HCT116 (cell line): ENCODE measurements around the gene ING3. TPM values are rescaled to one million over a fixed set of nuclear protein-coding genes. Genes with fewer than 3 reads are reported as not detected.

ENCODE experiments used
- ATAC-seq: fragments of 200-7000 bp; cut with Tn5 transposase; 2 replicates; pipeline ENCODE4 v1.9.1; 2020; ENCODE audit warnings: mild to moderate bottlenecking, moderate library complexity
- BruUV-seq: library from RNA; stranded (reverse); fragments of 400-500 nt; replicated peaks from 2 replicates; lab custom pipeline; 2021; lab: Mats Ljungman, UMichigan
- CTCF ChIA-PET: fragments of 300-600 bp; sonication (Branson Sonifier 250); formaldehyde crosslinking; loops from one replicate; lab custom pipeline; 2021; ENCODE audit warnings: antibody characterized with exemption; lab: Charles Lee
- POLR2A ChIA-PET: fragments of 300-600, 350-600 bp; sonication (Branson Sonifier 250); formaldehyde crosslinking; loops from one replicate; lab custom pipeline; 2021; ENCODE audit warnings: antibody characterized with exemption; lab: Charles Lee
- RAD21 ChIA-PET, 2 experiments: fragments of 300-600 bp; sonication (Branson Sonifier 250); formaldehyde crosslinking; loops; one replicate each; lab custom pipeline; 2023; ENCODE audit warnings: low total read pairs in 2 of 2; ENCODE audit not compliant: uncharacterized antibody in 2 of 2, unreplicated experiment in 2 of 2, low non-redundant PET in 1 of 2; lab: Charles Lee
- DNase-seq: peaks from one replicate; pipeline ENCODE4 v3.0.0-alpha.2; 2010; ENCODE audit warnings: low read depth, low spot score
- H2AFZ ChIP-seq: fragments of 200-600 bp; shearing (Covaris generic), sonication (generic); 2 replicates; pipeline ENCODE4 v1.6.1; 2017; ENCODE audit warnings: low read depth, mixed run types, mixed read lengths, antibody characterized with exemption, low read length; ENCODE audit not compliant: poor library complexity, severe bottlenecking
- H3K27ac ChIP-seq: 2 replicates; pipeline ENCODE4 v1.5.1; 2012; ENCODE audit warnings: low read depth, low read length
- H3K27me3 ChIP-seq: fragments of 200-600 bp; sonication (generic); 2 replicates; pipeline ENCODE4 v1.6.1; 2016; ENCODE audit warnings: mixed run types, low read length, mixed read lengths; ENCODE audit not compliant: insufficient read depth
- H3K36me3 ChIP-seq, 2 experiments: fragments of 200-500 bp in 1 of 2; fragments of 200-600 bp in 1 of 2; sonication (Bioruptor generic) in 1 of 2; sonication (generic) in 1 of 2; 2 replicates each; pipeline versions ENCODE4 v1.5.1 to v1.6.1; 2014 to 2016; ENCODE audit warnings: low read length in 2 of 2, inconsistent platforms in 1 of 2, mixed read lengths in 1 of 2, mixed run types in 1 of 2; ENCODE audit not compliant: insufficient read depth in 2 of 2, control insufficient read depth in 1 of 2
- H3K4me1 ChIP-seq, 2 experiments: fragments of 200-600 bp in 1 of 2; sonication (generic) in 1 of 2; 2 replicates each; pipeline versions ENCODE4 v1.5.1 to v1.6.1; 2012 to 2017; ENCODE audit warnings: low read length in 2 of 2, inconsistent platforms in 1 of 2, mild to moderate bottlenecking in 1 of 2, mixed read lengths in 1 of 2, mixed run types in 1 of 2, moderate library complexity in 1 of 2; ENCODE audit not compliant: insufficient read depth in 2 of 2, control insufficient read depth in 1 of 2
- H3K4me2 ChIP-seq: fragments of 200-600 bp; sonication (generic); 2 replicates; pipeline ENCODE4 v1.6.1; 2017; ENCODE audit warnings: mixed run types, low read length, mixed read lengths
- H3K4me3 ChIP-seq, 2 experiments: fragments of 200-600 bp in 1 of 2; sonication (generic) in 1 of 2; replicated peaks in 1 of 2; 2 replicates each; pipeline ENCODE4 v1.5.1; 2011 to 2016; ENCODE audit warnings: low read length in 2 of 2, control low read depth in 1 of 2, low read depth in 1 of 2, mild to moderate bottlenecking in 1 of 2, mixed read lengths in 1 of 2, mixed run types in 1 of 2
- H3K79me2 ChIP-seq: fragments of 200-600 bp; sonication (generic); 2 replicates; pipeline ENCODE4 v1.6.1; 2017; ENCODE audit warnings: mild to moderate bottlenecking, mixed run types, low read length, moderate library complexity, mixed read lengths; ENCODE audit not compliant: insufficient read depth
- H3K9ac ChIP-seq: fragments of 200-600 bp; sonication (generic); 2 replicates; pipeline ENCODE4 v1.6.1; 2016; ENCODE audit warnings: low read length, mixed read lengths
- H3K9me2 ChIP-seq: fragments of 200-600 bp; sonication (generic), shearing (Covaris generic); 2 replicates; pipeline ENCODE4 v1.6.1; 2017; ENCODE audit warnings: mixed run types, mild to moderate bottlenecking, moderate library complexity; ENCODE audit not compliant: insufficient read depth
- H3K9me3 ChIP-seq, 2 experiments: fragments of 200-500 bp in 1 of 2; fragments of 200-600 bp in 1 of 2; sonication (Bioruptor generic) in 1 of 2; sonication (generic) in 1 of 2; 2 replicates each; pipeline ENCODE4 v1.6.1; 2014 to 2017; ENCODE audit warnings: low read length in 2 of 2, mixed read lengths in 2 of 2, inconsistent platforms in 1 of 2, low read depth in 1 of 2, mild to moderate bottlenecking in 1 of 2, mixed run types in 1 of 2, moderate library complexity in 1 of 2; ENCODE audit not compliant: control insufficient read depth in 1 of 2, insufficient read depth in 1 of 2
- H4K20me1 ChIP-seq: fragments of 200-600 bp; sonication (generic), shearing (Covaris generic); 2 replicates; pipeline ENCODE4 v1.6.1; 2017; ENCODE audit warnings: mixed run types, mild to moderate bottlenecking, moderate library complexity; ENCODE audit not compliant: insufficient read depth
- CEBPB ChIP-seq: IDR thresholded peaks from 2 replicates; pipeline ENCODE4 v1.6.1; 2012; ENCODE audit warnings: low read depth
- EZH2 ChIP-seq: fragments of 200-600 bp; sonication (generic); IDR thresholded peaks from 2 replicates; pipeline ENCODE4 v1.6.1; 2017; ENCODE audit warnings: antibody characterized with exemption, mixed run types
- EZH2phosphoT487 ChIP-seq: fragments of 200-600 bp; IDR thresholded peaks from 2 replicates; pipeline ENCODE4 v1.6.1; 2018; ENCODE audit warnings: antibody characterized with exemption, borderline replicate concordance
- FOSL1 ChIP-seq: IDR thresholded peaks from 2 replicates; pipeline ENCODE4 v1.6.1; 2012; ENCODE audit warnings: low read depth
- JUND ChIP-seq: IDR thresholded peaks from 2 replicates; pipeline ENCODE4 v1.6.1; 2012
- POLR2A ChIP-seq: IDR thresholded peaks from 2 replicates; pipeline ENCODE4 v1.7.0; 2011; ENCODE audit warnings: borderline replicate concordance; ENCODE audit not compliant: insufficient read depth, insufficient read length; ENCODE audit errors: extremely low read depth
- POLR2AphosphoS5 ChIP-seq: IDR thresholded peaks from 2 replicates; pipeline ENCODE4 v1.6.1; 2011; ENCODE audit warnings: mild to moderate bottlenecking, low read depth, low read length, moderate library complexity
- RAD21 ChIP-seq: IDR thresholded peaks from 2 replicates; pipeline ENCODE4 v1.6.1; 2012; ENCODE audit warnings: low read depth, mild to moderate bottlenecking
- SIN3A ChIP-seq: IDR thresholded peaks from 2 replicates; pipeline ENCODE4 v1.6.1; 2012; ENCODE audit warnings: low read depth
- SP1 ChIP-seq: IDR thresholded peaks from 2 replicates; pipeline ENCODE4 v1.6.1; 2012; ENCODE audit warnings: low read depth
- SRF ChIP-seq: IDR thresholded peaks from 2 replicates; pipeline ENCODE4 v1.6.1; 2012; ENCODE audit warnings: low read depth
- TCF7L2 ChIP-seq: IDR thresholded peaks from 2 replicates; pipeline ENCODE4 v1.7.0; 2011; ENCODE audit warnings: borderline replicate concordance, inconsistent platforms; ENCODE audit not compliant: insufficient read depth, insufficient read length; ENCODE audit errors: extremely low read depth
- YY1 ChIP-seq: IDR thresholded peaks from 2 replicates; pipeline ENCODE4 v1.6.1; 2011; ENCODE audit warnings: low read length, low read depth, moderate library complexity, mild to moderate bottlenecking; ENCODE audit not compliant: insufficient replicate concordance; ENCODE audit errors: extremely low read depth
- ZNF274 ChIP-seq: fragments of 200-500 bp; sonication (Bioruptor generic); IDR thresholded peaks from 2 replicates; pipeline ENCODE4 v1.6.1; 2014; ENCODE audit warnings: mild to moderate bottlenecking, low read depth, low read length, inconsistent platforms
- intact Hi-C: fragments of 100-400 bp; cut with micrococcal nuclease; formaldehyde crosslinking; loops from 2 replicates; pipeline ENCODE4 v1.10.0; 2022
- total RNA-seq: library from RNA; stranded (reverse); gene quantifications from one replicate; pipeline ENCODE4 v1.2.1, GENCODE V29; 2021; ENCODE audit not compliant: unreplicated experiment
- TF ChIP-seq, protein P1 (sequence below): IDR thresholded peaks from 2 replicates; pipeline ENCODE4 v1.6.1; 2012; ENCODE audit warnings: low read depth
- TF ChIP-seq, protein P2 (sequence below): IDR thresholded peaks from 2 replicates; pipeline ENCODE4 v1.6.1; 2012

The ING3 gene
- total RNA-seq, 1 experiment from 2014 or later, result 16.2 TPM

DNA sequence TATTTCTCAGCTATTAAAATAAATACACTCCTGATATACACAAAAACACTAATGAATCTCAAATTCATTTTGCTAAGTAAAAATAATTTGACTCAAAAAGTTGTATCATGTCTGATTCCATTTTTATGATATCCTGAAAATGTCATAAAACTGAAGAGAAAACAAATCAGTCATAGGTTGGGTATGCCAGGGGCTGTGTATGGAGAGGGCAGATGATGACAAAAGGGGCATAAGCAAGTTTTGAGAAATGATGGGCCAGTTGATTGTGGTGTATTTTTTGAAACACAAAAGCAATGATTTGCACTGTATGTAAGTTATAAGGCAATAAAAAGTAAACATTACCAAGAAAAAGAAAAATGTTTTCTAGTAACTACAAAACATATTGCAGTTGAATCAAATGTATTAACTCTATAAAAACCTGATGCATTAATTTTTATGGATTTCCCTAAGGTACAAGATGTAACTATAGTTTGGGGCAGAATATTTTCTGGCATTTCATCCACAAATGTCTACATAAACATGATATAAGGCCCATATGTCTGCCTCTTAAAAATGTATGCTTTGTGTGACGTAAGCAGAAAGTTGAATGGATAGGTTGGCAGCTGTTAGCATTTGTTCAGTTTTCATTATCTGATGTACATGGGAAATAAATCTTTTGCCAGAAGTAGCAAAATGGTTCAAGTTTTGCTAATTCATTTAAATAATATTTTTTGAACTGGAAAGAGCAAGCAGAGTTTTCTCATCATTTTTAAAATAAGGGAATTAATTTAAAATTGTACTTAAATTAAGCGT is 35.1 kb upstream of the ING3 start (continued):
- TF ChIP-seq, protein P1, sequence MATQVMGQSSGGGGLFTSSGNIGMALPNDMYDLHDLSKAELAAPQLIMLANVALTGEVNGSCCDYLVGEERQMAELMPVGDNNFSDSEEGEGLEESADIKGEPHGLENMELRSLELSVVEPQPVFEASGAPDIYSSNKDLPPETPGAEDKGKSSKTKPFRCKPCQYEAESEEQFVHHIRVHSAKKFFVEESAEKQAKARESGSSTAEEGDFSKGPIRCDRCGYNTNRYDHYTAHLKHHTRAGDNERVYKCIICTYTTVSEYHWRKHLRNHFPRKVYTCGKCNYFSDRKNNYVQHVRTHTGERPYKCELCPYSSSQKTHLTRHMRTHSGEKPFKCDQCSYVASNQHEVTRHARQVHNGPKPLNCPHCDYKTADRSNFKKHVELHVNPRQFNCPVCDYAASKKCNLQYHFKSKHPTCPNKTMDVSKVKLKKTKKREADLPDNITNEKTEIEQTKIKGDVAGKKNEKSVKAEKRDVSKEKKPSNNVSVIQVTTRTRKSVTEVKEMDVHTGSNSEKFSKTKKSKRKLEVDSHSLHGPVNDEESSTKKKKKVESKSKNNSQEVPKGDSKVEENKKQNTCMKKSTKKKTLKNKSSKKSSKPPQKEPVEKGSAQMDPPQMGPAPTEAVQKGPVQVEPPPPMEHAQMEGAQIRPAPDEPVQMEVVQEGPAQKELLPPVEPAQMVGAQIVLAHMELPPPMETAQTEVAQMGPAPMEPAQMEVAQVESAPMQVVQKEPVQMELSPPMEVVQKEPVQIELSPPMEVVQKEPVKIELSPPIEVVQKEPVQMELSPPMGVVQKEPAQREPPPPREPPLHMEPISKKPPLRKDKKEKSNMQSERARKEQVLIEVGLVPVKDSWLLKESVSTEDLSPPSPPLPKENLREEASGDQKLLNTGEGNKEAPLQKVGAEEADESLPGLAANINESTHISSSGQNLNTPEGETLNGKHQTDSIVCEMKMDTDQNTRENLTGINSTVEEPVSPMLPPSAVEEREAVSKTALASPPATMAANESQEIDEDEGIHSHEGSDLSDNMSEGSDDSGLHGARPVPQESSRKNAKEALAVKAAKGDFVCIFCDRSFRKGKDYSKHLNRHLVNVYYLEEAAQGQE, result no peak
- TF ChIP-seq POLR2A, result no peak
- TF ChIP-seq, protein P2, sequence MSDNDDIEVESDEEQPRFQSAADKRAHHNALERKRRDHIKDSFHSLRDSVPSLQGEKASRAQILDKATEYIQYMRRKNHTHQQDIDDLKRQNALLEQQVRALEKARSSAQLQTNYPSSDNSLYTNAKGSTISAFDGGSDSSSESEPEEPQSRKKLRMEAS, result no peak
- TF ChIP-seq FOSL1, result no peak
- no peak for TF ChIP-seq YY1
- TF ChIP-seq EZH2phosphoT487, result no peak
- TF ChIP-seq ZNF274, result no peak
- no peak for TF ChIP-seq RAD21
- TF ChIP-seq SP1, result no peak
- TF ChIP-seq, all 23 proteins: peak for 0

DNA sequence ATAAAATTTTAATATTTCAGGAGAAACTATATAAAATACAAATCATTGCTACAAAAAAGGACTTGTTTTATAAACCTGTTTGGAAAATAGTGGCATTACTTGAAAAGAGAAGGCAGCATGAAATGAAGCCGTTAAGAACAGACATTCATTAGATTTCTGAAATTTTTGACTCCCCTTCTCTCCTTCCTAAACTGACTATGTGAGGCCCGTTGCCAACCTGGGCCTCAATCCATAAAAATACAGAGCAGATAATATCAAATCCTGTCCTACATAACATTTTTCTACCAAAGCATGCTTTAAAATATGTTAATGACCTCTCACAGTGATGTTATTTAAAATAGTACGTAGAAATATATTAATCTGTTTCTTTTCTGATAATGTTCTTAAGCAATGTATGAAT is 34.5 kb upstream of the ING3 start:
- no peaks in the 10 kb centered on the region for H3K4me1 ChIP-seq
- ChIA-PET RAD21 (no interaction called here), POLR2A (no interaction called here), CTCF (no interaction called here)
- no peaks in the 10 kb centered on the region for H3K9me3 ChIP-seq
- H3K9ac ChIP-seq, result no peak overlapping the region
- DNase-seq (no peak), ATAC-seq (no peak)
- H3K27me3 ChIP-seq, result no peaks in the 10 kb centered on the region
- no peak overlapping the region for H3K4me2 ChIP-seq
- H3K36me3 ChIP-seq, result no peaks in the 10 kb centered on the region
- H3K4me3 ChIP-seq, result no peak overlapping the region
- no peaks in the 10 kb centered on the region for H4K20me1 ChIP-seq
- H2AFZ ChIP-seq, result no peak overlapping the region
- no peaks in the 10 kb centered on the region for H3K79me2 ChIP-seq
- H3K9me2 ChIP-seq, result no peaks in the 10 kb centered on the region
- H3K27ac ChIP-seq, result no peak overlapping the region
- BruUV-seq, result no TSS peak
- TF ChIP-seq TCF7L2, result no peak
- no peak for TF ChIP-seq JUND
- no peak for TF ChIP-seq SIN3A
- no peak for TF ChIP-seq POLR2A
- TF ChIP-seq FOSL1, result no peak
- no peak for TF ChIP-seq RAD21
- TF ChIP-seq CEBPB, result no peak
- TF ChIP-seq, protein P1, result no peak
- no peak for TF ChIP-seq POLR2AphosphoS5
- TF ChIP-seq SRF, result no peak
- TF ChIP-seq EZH2, result no peak
- no peak for TF ChIP-seq SP1
- intact Hi-C loops, result no loop called here
